H1 (cell line): ENCODE data around the gene ZNF425. TPM values are rescaled to one million over a fixed set of nuclear protein-coding genes. Genes with fewer than 3 reads are reported as not detected.

Experiments used
- CTCF ChIA-PET: fragments of 300-600 bp; sonication (Branson Sonifier 250); formaldehyde crosslinking; loops from one replicate; lab custom pipeline; 2021; ENCODE audit not compliant: partially characterized antibody; lab: Charles Lee
- POLR2A ChIA-PET: fragments of 300-600 bp; sonication (Branson Sonifier 250); formaldehyde crosslinking; loops from one replicate; lab custom pipeline; 2021; ENCODE audit warnings: inconsistent platforms; ENCODE audit not compliant: partially characterized antibody; lab: Charles Lee
- DNase-seq, 2 experiments: peaks; one replicate each; pipeline versions ENCODE4 v3.0.0 to v3.0.0-alpha.2; 2010 to 2022; ENCODE audit warnings: low spot score in 2 of 2, low read depth in 1 of 2, mixed read lengths in 1 of 2
- FAIRE-seq: peaks from 2 replicates; lab custom pipeline; 2011; peaks lifted over from hg19 to GRCh38; lab: Jason Lieb, UNC
- H2AFZ ChIP-seq: 2 replicates; pipeline ENCODE4 v1.8.1; 2012; ENCODE audit warnings: low read length, inconsistent platforms
- H2AK5ac ChIP-seq: 2 replicates; pipeline ENCODE4 v1.6.1; 2013; ENCODE audit warnings: low read depth, low read length
- H2BK120ac ChIP-seq: replicated peaks from 2 replicates; pipeline ENCODE3; 2013; ENCODE audit warnings: low read depth, low read length, inconsistent platforms
- H2BK12ac ChIP-seq: 2 replicates; pipeline ENCODE4 v1.6.1; 2013; ENCODE audit warnings: low read depth, low read length
- H2BK15ac ChIP-seq: 2 replicates; pipeline ENCODE4 v1.6.1; 2013; ENCODE audit warnings: low read length
- H2BK20ac ChIP-seq: 2 replicates; pipeline ENCODE4 v1.6.1; 2013; ENCODE audit warnings: low read length
- H2BK5ac ChIP-seq: 2 replicates; pipeline ENCODE4 v1.6.1; 2013; ENCODE audit warnings: low read depth, low read length
- H3K14ac ChIP-seq: 2 replicates; pipeline ENCODE4 v1.6.1; 2013; ENCODE audit warnings: inconsistent platforms; ENCODE audit not compliant: insufficient read length
- H3K18ac ChIP-seq: 2 replicates; pipeline ENCODE4 v1.6.1; 2013; ENCODE audit warnings: low read length; ENCODE audit errors: extremely low read depth
- H3K23ac ChIP-seq: 2 replicates; pipeline ENCODE4 v1.6.1; 2013; ENCODE audit warnings: inconsistent platforms; ENCODE audit not compliant: insufficient read length
- H3K23me2 ChIP-seq: 2 replicates; pipeline ENCODE4 v1.6.1; 2013; ENCODE audit warnings: low read depth, low read length
- H3K27ac ChIP-seq: 2 replicates; pipeline ENCODE4 v1.6.1; 2011; ENCODE audit warnings: low read depth, low read length, inconsistent platforms
- H3K27me3 ChIP-seq, 4 experiments: replicated peaks in 1 of 4; 1 replicate in 1 of 4; 2 replicates in 3 of 4; pipeline versions ENCODE4 v1.6.1 to v1.8.1; 2011 to 2013; ENCODE audit warnings: low read length in 3 of 4, mild to moderate bottlenecking in 3 of 4, inconsistent platforms in 2 of 4, mixed read lengths in 2 of 4, moderate library complexity in 1 of 4; ENCODE audit not compliant: control insufficient read depth in 3 of 4, insufficient read depth in 3 of 4; ENCODE audit errors: extremely low read depth in 1 of 4
- H3K36me3 ChIP-seq, 4 experiments: 2 replicates each; pipeline versions ENCODE4 v1.6.1 to v1.8.1; 2011 to 2013; ENCODE audit warnings: mild to moderate bottlenecking in 4 of 4, low read length in 3 of 4, moderate library complexity in 2 of 4, control low read depth in 1 of 4, inconsistent platforms in 1 of 4; ENCODE audit not compliant: insufficient read depth in 4 of 4, control insufficient read depth in 2 of 4
- H3K4ac ChIP-seq: replicated peaks from 2 replicates; pipeline ENCODE3; 2013; ENCODE audit warnings: low read length, low read depth, mixed read lengths, inconsistent platforms; ENCODE audit not compliant: insufficient read length
- H3K4me1 ChIP-seq, 4 experiments: replicated peaks in 1 of 4; 1 replicate in 1 of 4; 2 replicates in 3 of 4; pipeline versions ENCODE4 v1.6.1 to v1.8.1; 2011 to 2013; ENCODE audit warnings: low read length in 3 of 4, inconsistent platforms in 2 of 4, mixed read lengths in 1 of 4; ENCODE audit not compliant: insufficient read depth in 4 of 4, control insufficient read depth in 3 of 4
- H3K4me2 ChIP-seq, 2 experiments: 2 replicates each; pipeline versions ENCODE4 v1.6.1 to v1.8.1; 2011 to 2013; ENCODE audit warnings: low read depth in 2 of 2, low read length in 2 of 2, control low read depth in 1 of 2, inconsistent platforms in 1 of 2, mild to moderate bottlenecking in 1 of 2; ENCODE audit not compliant: insufficient read depth in 1 of 2
- H3K4me3 ChIP-seq, 4 experiments: fragments of 200-600, 300-600 bp in 1 of 4; sonication (generic), shearing (Covaris generic), sonication (Bioruptor Twin) in 1 of 4; 2 replicates each; pipeline versions ENCODE4 v1.5.1 to v1.8.1; 2011 to 2016; ENCODE audit warnings: low read length in 4 of 4, low read depth in 3 of 4, control low read depth in 2 of 4, inconsistent platforms in 2 of 4, mild to moderate bottlenecking in 2 of 4, mixed read lengths in 1 of 4, moderate library complexity in 1 of 4; ENCODE audit not compliant: insufficient read depth in 2 of 4; ENCODE audit errors: extremely low read depth in 1 of 4
- H3K56ac ChIP-seq: replicated peaks from 2 replicates; pipeline ENCODE3; 2013; ENCODE audit warnings: low read depth, mild to moderate bottlenecking, mixed read lengths, low read length, inconsistent platforms; ENCODE audit not compliant: insufficient read length
- H3K79me1 ChIP-seq: 2 replicates; pipeline ENCODE4 v1.6.1; 2013; ENCODE audit warnings: low read depth, low read length, control low read depth
- H3K79me2 ChIP-seq, 2 experiments: 2 replicates each; pipeline versions ENCODE4 v1.6.1 to v1.8.1; 2012 to 2013; ENCODE audit warnings: low read length in 2 of 2, mild to moderate bottlenecking in 2 of 2, inconsistent platforms in 1 of 2; ENCODE audit not compliant: insufficient read depth in 2 of 2, control insufficient read depth in 1 of 2
- H3K9ac ChIP-seq, 4 experiments: replicated peaks in 1 of 4; 1 replicate in 1 of 4; 2 replicates in 3 of 4; pipeline versions ENCODE4 v1.6.1 to v1.8.1; 2011 to 2013; ENCODE audit warnings: low read depth in 3 of 4, low read length in 3 of 4, control low read depth in 2 of 4, mild to moderate bottlenecking in 2 of 4, moderate library complexity in 2 of 4, inconsistent platforms in 1 of 4; ENCODE audit errors: extremely low read depth in 1 of 4
- H3K9me3 ChIP-seq, 2 experiments: 2 replicates each; pipeline versions ENCODE4 v1.6.1 to v1.8.1; 2012 to 2013; ENCODE audit warnings: mild to moderate bottlenecking in 2 of 2, moderate library complexity in 2 of 2, control low read depth in 1 of 2, inconsistent platforms in 1 of 2, low read depth in 1 of 2, low read length in 1 of 2, mixed read lengths in 1 of 2; ENCODE audit not compliant: insufficient read depth in 2 of 2
- H4K20me1 ChIP-seq, 2 experiments: replicated peaks in 1 of 2; 2 replicates each; pipeline versions ENCODE3 to v1.8.1; 2011 to 2013; ENCODE audit warnings: inconsistent platforms in 2 of 2, low read length in 2 of 2, mild to moderate bottlenecking in 1 of 2; ENCODE audit not compliant: insufficient read depth in 2 of 2, control insufficient read depth in 1 of 2
- H4K5ac ChIP-seq: 2 replicates; pipeline ENCODE4 v1.6.1; 2013; ENCODE audit warnings: low read length, low read depth, mixed read lengths, inconsistent platforms; ENCODE audit not compliant: insufficient read length
- H4K8ac ChIP-seq: 2 replicates; pipeline ENCODE4 v1.8.0; 2013; ENCODE audit warnings: mild to moderate bottlenecking, moderate library complexity, low read length, inconsistent platforms; ENCODE audit not compliant: insufficient read depth; ENCODE audit errors: extremely low read depth
- H4K91ac ChIP-seq: replicated peaks from 2 replicates; pipeline ENCODE3; 2013; ENCODE audit warnings: low read length, mixed read lengths, inconsistent platforms; ENCODE audit not compliant: insufficient read length
- ATF2 ChIP-seq: IDR thresholded peaks from 2 replicates; pipeline ENCODE4 v1.6.1; 2012; ENCODE audit warnings: low read length, inconsistent platforms
- WGBS, 2 experiments: shearing (Covaris generic) in 1 of 2; methylation state at CpG; one replicate each; pipeline versions ENCODE4 v1.1.6 to v1.1.7; 2013 to 2015; ENCODE audit warnings: low lambda C conversion rate in 2 of 2, mixed read lengths in 2 of 2, inconsistent platforms in 1 of 2, low coverage in 1 of 2, missing lambda C conversion rate in 1 of 2; ENCODE audit not compliant: insufficient replicate concordance in 2 of 2, insufficient coverage in 1 of 2, insufficient read length in 1 of 2; ENCODE audit errors: extremely low coverage in 1 of 2, missing lambda C conversion rate in 1 of 2; 5-methylcytosine and 5-hydroxymethylcytosine counted together
- polyA plus RNA-seq, 7 experiments: library from polyadenylated mRNA; depleted of rRNA in 3 of 7; stranded (reverse) in 5 of 7; unstranded in 2 of 7; fragments of >200 nt in 5 of 7; fragments of 200-250 nt in 2 of 7; gene quantifications; 1 replicate in 5 of 7; 2 replicates in 1 of 7; 4 replicates in 1 of 7; pipeline versions ENCODE4 v1.2.1 to v1.2.3, GENCODE V29; 2011 to 2013; ENCODE audit warnings: missing spikeins in 2 of 7, mixed read lengths in 2 of 7
- total RNA-seq: library from RNA; stranded (reverse); fragmentation: NEBNext Ultra II Directional; extraction: Animal tissue kit (Norgen Biotek cat#: 25700); gene quantifications from 2 replicates; pipeline ENCODE4 v1.2.1, GENCODE V29; 2021

Gene ZNF425
- total and polyA plus RNA-seq, 2 of the 8 experiments (the other 6 are each of a cell fraction or from before 2014, with no cell fraction given): 3.4 to 6.1 TPM

- no peak for FAIRE-seq
- H2BK12ac ChIP-seq: no peak overlapping the region
- H3K27me3 ChIP-seq: no peaks in the 10 kb centered on the region
- H3K4me3 ChIP-seq: no peak overlapping the region
- no peak overlapping the region for H2AK5ac ChIP-seq
- WGBS, 2 experiments: 89% methylated on average over 4 of the region's 4 CpGs; no CpG with 5 or more reads in 1 of the 2 experiments
- H3K4me1 ChIP-seq: no peaks in the 10 kb centered on the region; a peak in 1 of 7 replicates
- POLR2A ChIA-PET: interaction anchor here (1.0 to 2.1 kb wide), 7 partner anchors 16 to 75 kb away, joined by 3 to 9 read pairs (median 4); partner anchors contain the start of gene ZNF398
- peaks cover 0 to 3% of the 10 kb centered on the region in 2 experiments; a peak in 1 of 4 replicates for H3K79me2 ChIP-seq
- H4K91ac ChIP-seq: no peak overlapping the region
- H3K36me3 ChIP-seq: peaks cover 13 to 35% (median 27%) of the 10 kb centered on the region in 4 experiments
- H3K9ac ChIP-seq: no peak overlapping the region
- no peak overlapping the region for H3K56ac ChIP-seq
- 0 out of 2 replicates have a peak overlapping the region, but pooled peaks have one; percentile 0 for H2BK5ac ChIP-seq
- no peak overlapping the region for H3K23ac ChIP-seq
- no peak overlapping the region for H4K5ac ChIP-seq
- CTCF ChIA-PET: interaction anchor here (0.9 to 4.4 kb wide), 19 partner anchors 11 to 1805 kb away, joined by 3 to 22 read pairs (median 5); partner anchors contain the start of genes ZNF398 and ZNF425
- H3K14ac ChIP-seq: no peak overlapping the region
- no peak for DNase-seq
- H4K20me1 ChIP-seq: peaks cover 0 to 5% of the 10 kb centered on the region in 2 experiments
- H4K8ac ChIP-seq: no peak overlapping the region
- H3K4ac ChIP-seq: no peak overlapping the region
- no peak overlapping the region for H3K27ac ChIP-seq
- no peaks in the 10 kb centered on the region for H3K23me2 ChIP-seq
- H3K79me1 ChIP-seq: no peaks in the 10 kb centered on the region
- no peak overlapping the region for H3K4me2 ChIP-seq
- H2AFZ ChIP-seq: no peak overlapping the region
- H2BK20ac ChIP-seq: no peak overlapping the region
- no peak overlapping the region for H3K18ac ChIP-seq
- no peak overlapping the region for H2BK15ac ChIP-seq
- H3K9me3 ChIP-seq: no peaks in the 10 kb centered on the region
- no peak overlapping the region for H2BK120ac ChIP-seq
- no peak for TF ChIP-seq ATF2
Observed at GRCh38 chr7:149072438-149072775, 53.7 kb downstream of the ZNF425 start.
